Fibroblast of villous mesenchyme (primary cell): ENCODE results near the gene GOLGA8N. TPM values are rescaled to one million over a fixed set of nuclear protein-coding genes. Genes with fewer than 3 reads are reported as not detected.
"Not testable (repeated sequence)": the region's sequence is repeated elsewhere in the genome, so short reads cannot be mapped to it uniquely, and the experiment has no call there.

ENCODE experiments used
- DNase-seq: peaks from one replicate; pipeline ENCODE4 v3.0.0-alpha.2; 2010; ENCODE audit warnings: low read depth
- H3K4me3 ChIP-seq: 2 replicates; pipeline ENCODE4 v1.5.1; 2011; ENCODE audit warnings: low read depth, mild to moderate bottlenecking, low read length
- CTCF ChIP-seq: IDR thresholded peaks from 2 replicates; pipeline ENCODE4 v1.5.1; 2012; ENCODE audit warnings: low read depth, mild to moderate bottlenecking, low read length; ENCODE audit not compliant: insufficient read depth
- total RNA-seq: library from RNA; depleted of rRNA; stranded (reverse); fragments of >200 nt; gene quantifications from 2 replicates; pipeline ENCODE4 v1.2.3, GENCODE V29; 2012

Gene GOLGA8N
- 1.7 and 2.6 TPM in 2 replicates for total RNA-seq

- DNase-seq, H3K4me3 ChIP-seq: not testable (repeated sequence)
These were observed at the start of gene GOLGA8N for GRCh38 chr15:32593151-32593550. GOLGA8N (plus strand) TSS chr15:32593456.

- not testable (repeated sequence) for H3K4me3 ChIP-seq, DNase-seq
These were observed 49.8 kb upstream of the GOLGA8N start for GRCh38 chr15:32543456-32543855.

- not testable (repeated sequence) for H3K4me3 ChIP-seq, DNase-seq
These were observed 48.1 kb upstream of the GOLGA8N start for GRCh38 chr15:32545129-32545528.

GRCh38 chr15:32554587-32554986 is 38.7 kb upstream of the GOLGA8N start:
- not testable (repeated sequence) for H3K4me3 ChIP-seq, DNase-seq

GRCh38 chr15:32562198-32562597 is 31.1 kb upstream of the GOLGA8N start:
- DNase-seq, H3K4me3 ChIP-seq: not testable (repeated sequence)

GRCh38 chr15:32568988-32569387 is 24.3 kb upstream of the GOLGA8N start:
- H3K4me3 ChIP-seq, DNase-seq: not testable (repeated sequence)

GRCh38 chr15:32578482-32578881 is 14.8 kb upstream of the GOLGA8N start:
- not testable (repeated sequence) for H3K4me3 ChIP-seq, DNase-seq

GRCh38 chr15:32585844-32586243 is 7.4 kb upstream of the GOLGA8N start:
- not testable (repeated sequence) for H3K4me3 ChIP-seq, DNase-seq

GRCh38 chr15:32609518-32609917 is 16.3 kb downstream of the GOLGA8N start:
- not testable (repeated sequence) for DNase-seq, H3K4me3 ChIP-seq

GRCh38 chr15:32610719-32611118 is 17.5 kb downstream of the GOLGA8N start:
- DNase-seq: peak; percentile 55

GRCh38 chr15:32614712-32615050 is 21.4 kb downstream of the GOLGA8N start:
- DNase-seq: not testable (repeated sequence)
- H3K4me3 ChIP-seq: peak overlapping the region; percentile 71

More at GRCh38 chr15:32610719-32611118, 17.5 kb downstream of the GOLGA8N start:
- H3K4me3 ChIP-seq: not testable (repeated sequence)

GRCh38 chr15:32615051-32615870 is 22.0 kb downstream of the GOLGA8N start, which contains the start of gene ARHGAP11A:
ARHGAP11A (plus strand) TSS chr15:32615504; CDS start chr15:32616212, 708 bp downstream.
- peak; percentile 90 for DNase-seq

GRCh38 chr15:32615871-32616426 is 22.7 kb downstream of the GOLGA8N start:
- DNase-seq: peak; percentile 23
- peak overlapping the region; percentile 71 for H3K4me3 ChIP-seq

More at GRCh38 chr15:32615051-32615870, 22.0 kb downstream of the GOLGA8N start, which contains the start of gene ARHGAP11A:
- H3K4me3 ChIP-seq: peak within 1 kb of the TSS; percentile 71

GRCh38 chr15:32636410-32636809 is 43.2 kb downstream of the GOLGA8N start:
- no peak for DNase-seq
- TF ChIP-seq CTCF: no peak
- H3K4me3 ChIP-seq: no peak overlapping the region
